ENCODE results near the gene UQCRC2.
"Not testable (repeated sequence)": the region's sequence is repeated elsewhere in the genome, so short reads cannot be mapped to it uniquely, and the experiment has no call there.

UQCRC2 gene

GRCh38 chr16:21984062-21984461 lies 30.9 kb downstream of the UQCRC2 start:
- no peak for DNase-seq

- DNase-seq, result no peak
These were observed 32.4 kb downstream of the UQCRC2 start for GRCh38 chr16:21985524-21985923.

GRCh38 chr16:21986692-21987246 lies 33.6 kb downstream of the UQCRC2 start:
- DNase-seq, result no peak

GRCh38 chr16:21987498-21987897 lies 34.3 kb downstream of the UQCRC2 start:
- no peak for DNase-seq

GRCh38 chr16:21989133-21989532 lies 36.0 kb downstream of the UQCRC2 start:
- DNase-seq, result no peak

GRCh38 chr16:21989751-21990150 lies 36.6 kb downstream of the UQCRC2 start:
- no peak for DNase-seq

GRCh38 chr16:21990381-21990944 lies 37.3 kb downstream of the UQCRC2 start:
- DNase-seq, result no peak

- DNase-seq, result no peak
These were observed 38.5 kb downstream of the UQCRC2 start for GRCh38 chr16:21991621-21992020.

- no peak for DNase-seq
These were observed 41.8 kb downstream of the UQCRC2 start for GRCh38 chr16:21994856-21995465.

- no peak for DNase-seq
These were observed 43.9 kb downstream of the UQCRC2 start for GRCh38 chr16:21996923-21997696.

- DNase-seq, result no peak
These were observed 44.7 kb downstream of the UQCRC2 start for GRCh38 chr16:21997697-21998480.

GRCh38 chr16:22001591-22001990 lies 48.4 kb downstream of the UQCRC2 start:
- DNase-seq, result no peak

GRCh38 chr16:22002047-22002446 lies 48.9 kb downstream of the UQCRC2 start:
- not testable (repeated sequence) for DNase-seq

- no peak for DNase-seq
These were observed 50.0 kb downstream of the UQCRC2 start for GRCh38 chr16:22003195-22003594.

- no peak for DNase-seq
These were observed 51.2 kb downstream of the UQCRC2 start for GRCh38 chr16:22004341-22004740.

- DNase-seq, result no peak
These were observed 52.6 kb downstream of the UQCRC2 start for GRCh38 chr16:22005746-22006145.

GRCh38 chr16:22006636-22007035 lies 53.5 kb downstream of the UQCRC2 start:
- DNase-seq, result no peak

GRCh38 chr16:22007159-22007508 lies 54.0 kb downstream of the UQCRC2 start:
- no peak for DNase-seq

GRCh38 chr16:22007509-22008214 lies 54.5 kb downstream of the UQCRC2 start, which contains the start of gene MOSMO:
Gene MOSMO, plus strand, starts transcription at chr16:22008111. Its CDS starts 191 bp downstream, at chr16:22008302.
- peak; percentile 69 for DNase-seq

- peak; percentile 16 for DNase-seq
These were observed 55.3 kb downstream of the UQCRC2 start for GRCh38 chr16:22008215-22009059.

GRCh38 chr16:22010902-22011301 lies 57.7 kb downstream of the UQCRC2 start:
- no peak for DNase-seq
